GM12878 (cell line): ENCODE results near the gene COQ6. TPM values are rescaled to one million over a fixed set of nuclear protein-coding genes. Genes with fewer than 3 reads are reported as not detected.

Source experiments
- ATAC-seq: fragments of 200-7000 bp; cut with Tn5 transposase; 3 replicates; pipeline ENCODE4 v1.9.1; 2020; ENCODE audit warnings: mild to moderate bottlenecking, moderate library complexity
- BruUV-seq: library from RNA; stranded (reverse); fragments of 400-500 nt; replicated peaks from 2 replicates; lab custom pipeline; 2021; lab: Mats Ljungman, UMichigan
- CTCF ChIA-PET: fragments of 300-600 bp; sonication (Branson Sonifier 250); formaldehyde crosslinking; extraction: SDS; loops from one replicate; lab custom pipeline; 2021; ENCODE audit warnings: inconsistent platforms; lab: Yijun Ruan, JAX
- POLR2A ChIA-PET: fragments of 350-600 bp; formaldehyde crosslinking; extraction: SDS; loops from one replicate; lab custom pipeline; 2021; ENCODE audit warnings: inconsistent platforms; lab: Charles Lee
- RAD21 ChIA-PET: fragments of 300-600 bp; sonication (Branson Sonifier 250); formaldehyde crosslinking; loops from one replicate; lab custom pipeline; 2023; ENCODE audit warnings: antibody characterized with exemption; ENCODE audit not compliant: unreplicated experiment; lab: Charles Lee
- SMC1A ChIA-PET: fragments of 300-600 bp; sonication (Branson Sonifier 250); formaldehyde crosslinking; loops from one replicate; lab custom pipeline; 2023; ENCODE audit not compliant: unreplicated experiment, uncharacterized antibody; lab: Charles Lee
- DNase-seq: peaks from one replicate; pipeline ENCODE4 v3.0.0-alpha.2; 2011; ENCODE audit warnings: low read depth, low spot score
- FAIRE-seq: peaks from 3 replicates; lab custom pipeline; 2011; peaks lifted over from hg19 to GRCh38; lab: Jason Lieb, UNC
- H2AFZ ChIP-seq: 2 replicates; pipeline ENCODE4 v1.6.0; 2011; ENCODE audit warnings: low read depth, low read length, control low read depth; ENCODE audit not compliant: control insufficient read depth
- H3K27ac ChIP-seq: 2 replicates; pipeline ENCODE4 v1.5.1; 2011; ENCODE audit warnings: control low read depth; ENCODE audit not compliant: control insufficient read depth, insufficient read depth
- H3K27me3 ChIP-seq, 2 experiments: replicated peaks in 1 of 2; 2 replicates each; pipeline versions ENCODE4 v1.6.0 to v1.6.1; 2011; ENCODE audit warnings: low read length in 1 of 2; ENCODE audit not compliant: control insufficient read depth in 2 of 2, insufficient read depth in 2 of 2
- H3K36me3 ChIP-seq, 2 experiments: 2 replicates each; pipeline ENCODE4 v1.5.1; 2011; ENCODE audit warnings: low read length in 1 of 2; ENCODE audit not compliant: control insufficient read depth in 2 of 2, insufficient read depth in 2 of 2
- H3K4me1 ChIP-seq: 2 replicates; pipeline ENCODE4 v1.6.1; 2011; ENCODE audit warnings: mild to moderate bottlenecking, low read length, moderate library complexity, mixed read lengths; ENCODE audit not compliant: control insufficient read depth, insufficient read depth
- H3K4me2 ChIP-seq: 2 replicates; pipeline ENCODE4 v1.6.0; 2011; ENCODE audit warnings: control low read depth; ENCODE audit not compliant: control insufficient read depth, insufficient read depth
- H3K4me3 ChIP-seq: fragments of 200-600 bp; sonication (generic); 2 replicates; pipeline ENCODE4 v1.5.1; 2016
- H3K79me2 ChIP-seq: 2 replicates; pipeline ENCODE4 v1.6.0; 2011; ENCODE audit warnings: low read length; ENCODE audit not compliant: control insufficient read depth, insufficient read depth
- H3K9ac ChIP-seq: 2 replicates; pipeline ENCODE4 v1.8.0; 2011; ENCODE audit warnings: low read length, control low read depth, mixed read lengths; ENCODE audit not compliant: control insufficient read depth, insufficient read depth
- H3K9me3 ChIP-seq: replicated peaks from 3 replicates; pipeline ENCODE4 v1.5.1; 2011; ENCODE audit warnings: mild to moderate bottlenecking, low read length; ENCODE audit not compliant: control insufficient read depth, insufficient read depth
- H4K20me1 ChIP-seq: 2 replicates; pipeline ENCODE4 v1.6.0; 2011; ENCODE audit not compliant: control insufficient read depth, insufficient read depth
- BMI1 ChIP-seq: fragments of 450-650 bp; IDR thresholded peaks from 2 replicates; pipeline ENCODE4 v1.6.1; 2016; ENCODE audit warnings: mild to moderate bottlenecking, moderate library complexity, borderline replicate concordance
- ESRRA ChIP-seq: IDR thresholded peaks from 2 replicates; pipeline ENCODE4 v1.6.1; 2012; ENCODE audit warnings: mild to moderate bottlenecking, low read length, improper control_type of control experiment
- MEF2A ChIP-seq: IDR thresholded peaks from 2 replicates; pipeline ENCODE4 v1.6.1; 2011; ENCODE audit warnings: low read depth, mild to moderate bottlenecking, low read length, moderate library complexity; ENCODE audit not compliant: insufficient read depth
- NFIC ChIP-seq: IDR thresholded peaks from 2 replicates; pipeline ENCODE4 v1.6.1; 2012; ENCODE audit warnings: low read depth, mild to moderate bottlenecking, inconsistent platforms, low read length, moderate library complexity
- NFYB ChIP-seq: IDR thresholded peaks from 2 replicates; pipeline ENCODE4 v1.6.1; 2011; ENCODE audit warnings: low read depth, mild to moderate bottlenecking, low read length, improper control_type of control experiment, moderate library complexity; ENCODE audit not compliant: insufficient read depth
- SIX5 ChIP-seq: IDR thresholded peaks from 2 replicates; pipeline ENCODE4 v1.6.1; 2011; ENCODE audit warnings: mild to moderate bottlenecking, low read depth, low read length, moderate library complexity; ENCODE audit not compliant: severe bottlenecking
- YBX1 ChIP-seq: fragments of 450-650 bp; IDR thresholded peaks from 2 replicates; pipeline ENCODE4 v1.6.1; 2016; ENCODE audit warnings: antibody characterized with exemption
- ZBTB11 ChIP-seq: fragments of 450-650 bp; formaldehyde crosslinking; IDR thresholded peaks from 2 replicates; pipeline ENCODE4 v1.5.0; 2022; ENCODE audit warnings: mild to moderate bottlenecking, missing genetic modification characterization
- ZBTB33 ChIP-seq: fragments of 450-650 bp; IDR thresholded peaks from 2 replicates; pipeline ENCODE4 v1.6.1; 2017; ENCODE audit warnings: mild to moderate bottlenecking
- ZZZ3 ChIP-seq: IDR thresholded peaks from 2 replicates; pipeline ENCODE4 v1.6.1; 2011; ENCODE audit warnings: low read depth; ENCODE audit not compliant: control insufficient read depth, insufficient read length
- WGBS: methylation state at CpG from one replicate; pipeline ENCODE4 v1.1.6; 2016; ENCODE audit warnings: low lambda C conversion rate; ENCODE audit not compliant: insufficient replicate concordance, insufficient coverage; ENCODE audit errors: missing lambda C conversion rate; 5-methylcytosine and 5-hydroxymethylcytosine counted together
- in situ Hi-C: fragments of 300-500 bp; cut with MboI; formaldehyde crosslinking; loops from 9 replicates; pipeline ENCODE4 v1.14.3; 2018; ENCODE audit warnings: mixed read lengths
- intact Hi-C: fragments of 100-400 bp; cut with micrococcal nuclease; formaldehyde crosslinking; loops from one replicate; pipeline ENCODE4 v1.14.2; 2022; ENCODE audit not compliant: unreplicated experiment
- polyA plus RNA-seq, 11 experiments: library from polyadenylated mRNA; depleted of rRNA in 4 of 11; unstranded in 6 of 11; stranded (reverse) in 5 of 11; fragments of >200 nt; fragmentation: Nextera tagmentation in 4 of 11; fragmentation: Illumina TruSeq in 1 of 11; extraction: Ambion mirVana in 4 of 11; extraction: Trizol in 1 of 11; gene quantifications; 1 replicate in 1 of 11; 2 replicates in 10 of 11; pipeline versions ENCODE4 v1.2.1 to v1.2.3, GENCODE V29; 2011 to 2016; ENCODE audit warnings: inconsistent platforms in 2 of 11, missing spikeins in 2 of 11, low read depth in 1 of 11
- total RNA-seq, 4 experiments: library from RNA; depleted of rRNA in 3 of 4; stranded (reverse); fragments of >200 nt in 3 of 4; fragmentation: Illumina TruSeq in 1 of 4; extraction: Trizol in 1 of 4; gene quantifications; 2 replicates each; pipeline versions ENCODE4 v1.2.1 to v1.2.3, GENCODE V29; 2013 to 2021

COQ6 gene
- total and polyA plus RNA-seq, 10 of the 15 experiments (the other 5 are each of a cell fraction or from before 2014, with no cell fraction given), result 5.4 to 45.5 (median 19.1) TPM

GRCh38 chr14:73909681-73910080 lies 40.4 kb upstream of the COQ6 start:
- 88% methylated on average over 1 of the region's 1 CpG for WGBS
- in situ Hi-C loops, result no loop called here
- Histone ChIP-seq H2AFZ (no peak overlapping the region), H3K4me1 (no peaks in the 10 kb centered on the region), H3K9me3 (no peaks in the 10 kb centered on the region), H3K27me3 (no peaks in the 10 kb centered on the region), H3K4me2 (no peak overlapping the region), H3K27ac (no peak overlapping the region), H3K9ac (no peak overlapping the region), H3K79me2 (no peaks in the 10 kb centered on the region), H4K20me1 (no peaks in the 10 kb centered on the region; the same call in 1 of the 2 replicates), H3K4me3 (no peak overlapping the region), H3K36me3 (peaks cover 6 to 36% of the 10 kb centered on the region in 2 experiments)
- ATAC-seq (no peak), FAIRE-seq (no peak), DNase-seq (no peak)
- BruUV-seq, result no TSS peak
- no peak for TF ChIP-seq ZBTB33
- TF ChIP-seq ZZZ3, result no peak
- no peak for TF ChIP-seq YBX1
- no peak for TF ChIP-seq BMI1
- TF ChIP-seq ZBTB11 (CRISPR knock-in tag), result no peak
- no peak for TF ChIP-seq MEF2A
- TF ChIP-seq ESRRA, result no peak
- no peak for TF ChIP-seq NFYB
- no peak for TF ChIP-seq SIX5
- no peak for TF ChIP-seq NFIC
- ChIA-PET POLR2A (interaction anchor here (0.6 kb wide), 1 partner anchor 520 kb away, joined by 3 read pairs; no protein-coding TSS in a partner anchor), CTCF (interaction anchor here (0.7 kb wide), 1 partner anchor 151 kb away, joined by 3 read pairs; no protein-coding TSS in a partner anchor), RAD21 (interaction anchor here (0.6 kb wide), 1 partner anchor 58 kb away, joined by 4 read pairs; no protein-coding TSS in a partner anchor), SMC1A (no interaction called here)
- intact Hi-C loops, result no loop called here
